Stimulated activated CD8-positive, alpha-beta memory T cell treated with anti-CD3 and anti-CD28 coated beads, Interleukin-7, amount 100 ng/mL, for 1 hour (primary cell): Measurements from ENCODE around the gene AKT1.
"Not testable (repeated sequence)": the region's sequence is repeated elsewhere in the genome, so short reads cannot be mapped to it uniquely, and the experiment has no call there.

ENCODE experiments used
- DNase-seq, 2 donors: peaks; one replicate each; pipeline ENCODE4 v3.0.0-alpha.2; 2020; ENCODE audit warnings: low read depth in 2 of 2

The AKT1 gene

DNA sequence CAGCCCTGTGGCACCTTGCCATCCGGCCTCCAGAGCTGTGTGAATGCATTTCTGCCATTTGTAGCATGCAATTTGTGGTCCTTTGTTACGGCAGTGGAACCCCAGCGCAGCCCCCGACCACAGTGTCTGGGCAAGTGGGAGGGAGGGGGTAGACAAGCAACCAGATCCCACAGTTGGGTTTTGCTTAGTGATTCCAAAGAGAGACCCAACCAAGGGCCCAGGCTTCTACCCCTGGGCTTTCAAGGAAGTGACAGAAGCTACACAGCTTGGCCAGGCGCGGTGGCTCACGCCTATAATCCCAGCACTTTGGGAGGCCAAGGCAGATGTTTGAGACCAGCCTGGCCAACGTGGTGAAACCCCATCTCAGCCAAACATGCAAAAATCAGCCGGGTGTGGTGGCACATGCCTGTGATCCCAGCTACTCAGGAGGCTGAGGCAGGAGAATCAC, 23.2 kb upstream of the AKT1 start:
- no peak for DNase-seq

DNA sequence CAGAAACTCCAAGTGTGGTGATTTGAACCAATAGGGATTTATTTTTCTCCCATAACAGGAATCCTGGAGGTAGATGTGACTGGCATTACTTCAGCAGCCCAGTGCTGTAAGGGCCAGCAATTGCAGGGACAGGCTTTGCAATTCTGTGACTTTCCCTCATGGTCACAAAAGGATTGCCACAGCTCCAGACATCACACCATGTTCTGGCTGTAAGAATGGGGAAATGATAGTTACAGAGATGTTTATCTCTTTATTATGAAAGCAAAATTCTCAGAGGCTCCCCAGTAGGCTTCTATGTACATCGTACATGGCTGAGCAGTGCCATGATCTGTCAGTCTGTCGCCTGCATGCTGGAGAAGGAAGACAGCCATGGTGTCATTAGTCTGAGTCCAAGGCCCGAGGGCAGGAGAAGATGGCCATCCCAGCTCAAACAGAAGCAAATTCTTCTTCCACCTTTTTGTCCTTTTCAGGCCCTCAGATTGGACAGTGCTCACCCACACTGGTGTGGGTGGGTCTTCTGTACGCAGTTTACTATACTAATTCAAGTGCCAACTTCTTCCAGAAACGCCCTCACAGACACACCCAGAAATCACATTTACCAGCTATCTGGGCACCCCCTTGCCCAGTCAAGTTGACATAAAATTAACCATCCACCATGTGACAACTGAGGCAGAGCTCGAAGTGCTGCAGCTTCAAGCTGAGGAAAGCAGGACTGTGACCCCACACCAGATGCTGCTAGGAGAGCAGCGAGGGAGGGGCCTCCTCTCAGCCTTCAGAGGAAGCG, 22.6 kb upstream of the AKT1 start:
- DNase-seq: no peak

DNA sequence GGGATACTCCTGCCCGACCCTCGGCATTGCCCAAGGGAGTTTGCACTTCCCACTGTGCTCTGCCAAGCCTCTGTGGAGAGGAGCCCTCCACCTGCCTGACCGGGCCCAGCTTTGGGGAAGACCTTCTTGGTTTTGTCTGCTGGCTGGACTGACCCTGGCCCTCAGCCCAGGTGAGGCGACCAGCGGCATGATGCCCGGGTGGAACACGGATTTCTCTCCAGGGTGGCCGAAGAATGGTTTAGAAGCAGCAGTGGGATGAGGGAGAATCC, 21.0 kb upstream of the AKT1 start:
- DNase-seq: no peak

DNA sequence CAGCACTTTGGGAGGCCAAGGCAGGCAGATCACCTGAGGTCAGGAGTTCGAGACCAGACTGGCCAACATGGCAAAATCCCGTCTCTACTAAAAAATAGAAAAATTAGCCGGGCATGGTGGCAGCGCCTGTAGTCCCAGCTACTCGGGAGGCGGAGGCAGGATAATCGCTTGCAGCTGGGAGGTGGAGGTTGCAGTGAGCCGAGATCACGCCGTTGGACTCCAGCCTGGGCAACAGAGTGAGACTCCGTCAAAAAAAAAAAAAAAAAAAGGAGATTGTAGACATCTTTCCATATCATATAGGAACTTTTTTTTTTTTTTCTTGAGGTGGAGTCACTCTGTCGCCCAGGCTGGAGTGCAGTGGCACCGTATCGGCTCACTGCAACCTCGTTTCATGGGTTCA, 19.2 kb upstream of the AKT1 start:
- not testable (repeated sequence) for DNase-seq

DNA sequence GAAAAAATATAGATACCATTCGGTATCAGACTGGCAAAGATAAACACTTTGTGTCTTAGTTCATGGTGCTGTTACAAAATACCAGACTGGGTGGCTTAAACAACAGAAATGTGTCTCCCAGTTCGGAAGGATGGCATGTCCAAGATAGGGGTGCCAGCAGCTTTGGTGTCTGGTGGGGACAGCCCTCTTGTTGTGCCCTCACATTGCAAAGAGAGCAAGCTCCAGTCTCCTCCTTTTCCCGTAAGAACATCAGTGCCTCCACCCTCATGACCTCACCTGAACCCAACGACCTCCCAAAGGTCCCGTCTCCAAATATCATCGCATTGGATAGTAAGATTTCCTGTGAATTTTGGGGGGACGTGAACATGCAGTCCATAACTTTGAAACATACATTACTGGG, 17.7 kb upstream of the AKT1 start:
- DNase-seq: no peak

DNA sequence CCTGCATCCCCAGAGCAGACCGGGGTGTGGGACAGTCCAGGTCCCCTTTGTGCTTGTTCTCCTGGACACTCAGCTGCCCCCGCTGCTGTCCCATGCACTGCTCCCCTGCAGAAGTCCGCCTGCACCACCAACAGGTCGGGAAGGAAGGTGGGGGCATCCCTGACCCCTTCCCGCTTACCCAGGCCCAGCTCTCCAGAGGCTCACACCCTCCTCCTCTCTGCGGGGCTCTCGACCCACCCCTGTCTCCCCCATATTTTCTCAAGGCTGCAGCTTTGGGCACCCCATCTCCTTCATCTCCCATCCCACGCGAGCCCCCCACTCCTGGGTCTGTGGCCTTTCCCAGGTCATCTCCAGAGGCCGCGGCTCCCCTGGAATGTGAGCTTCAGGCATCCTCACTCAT, 14.8 kb upstream of the AKT1 start:
- DNase-seq: no peak

DNA sequence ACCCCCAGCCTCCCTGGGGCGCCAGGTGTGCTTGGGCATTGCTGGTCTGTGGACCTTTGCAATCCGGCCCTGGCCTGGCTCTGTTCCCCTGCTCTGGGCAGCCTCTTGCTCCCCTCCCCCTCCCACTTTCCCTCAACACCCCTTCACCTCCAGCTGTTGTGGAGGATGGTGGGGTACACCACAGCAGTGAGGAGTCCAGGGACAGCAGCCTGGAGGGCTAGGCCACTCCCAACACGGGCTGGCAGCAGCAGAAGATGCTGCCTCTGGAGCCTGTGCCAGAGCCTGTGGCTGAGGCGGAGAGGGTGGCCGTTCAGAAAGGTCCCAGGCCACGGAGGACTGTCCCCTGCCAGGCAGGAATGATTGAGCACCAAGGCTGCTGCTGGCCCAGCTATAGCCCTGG, 12.9 kb upstream of the AKT1 start:
- DNase-seq: no peak

DNA sequence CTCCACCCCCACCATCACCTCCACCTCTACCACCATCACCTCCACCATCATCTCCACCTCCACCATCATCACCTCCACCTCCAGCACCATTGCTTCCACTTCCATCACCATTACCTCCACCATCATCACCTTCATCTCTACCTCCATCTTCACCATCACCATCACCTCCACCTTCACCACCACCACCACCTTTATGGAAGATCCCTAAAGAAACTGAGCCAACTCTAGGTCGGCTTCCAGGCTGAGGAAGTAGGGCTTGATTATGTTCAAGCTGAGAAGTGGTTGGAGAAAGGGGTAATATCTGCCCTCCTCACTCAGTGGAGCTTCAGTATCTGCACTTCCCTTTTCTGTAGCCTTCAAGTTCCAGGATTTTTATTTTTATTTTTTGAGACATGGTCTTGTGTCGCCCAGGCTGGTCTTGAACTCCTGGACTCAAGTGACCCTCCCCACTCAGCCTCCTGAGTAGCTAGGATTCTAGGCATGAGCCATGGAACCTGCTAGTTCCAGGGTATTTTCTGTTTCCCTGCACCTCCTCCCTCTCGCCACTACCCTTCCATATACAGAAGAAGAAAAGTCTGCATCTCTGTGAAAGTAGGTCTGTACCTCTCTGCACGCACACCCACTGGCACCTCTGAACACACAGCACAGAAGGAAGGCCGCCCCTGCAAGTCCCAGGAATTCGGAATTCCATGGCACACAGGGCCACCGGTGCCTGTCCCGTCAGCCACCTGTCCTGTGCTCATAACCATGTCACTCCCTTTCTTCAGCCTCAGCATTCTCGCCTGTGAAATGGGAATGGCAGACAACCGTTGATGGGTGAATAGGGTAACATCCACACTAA, 11.3 kb upstream of the AKT1 start:
- no peak for DNase-seq

DNA sequence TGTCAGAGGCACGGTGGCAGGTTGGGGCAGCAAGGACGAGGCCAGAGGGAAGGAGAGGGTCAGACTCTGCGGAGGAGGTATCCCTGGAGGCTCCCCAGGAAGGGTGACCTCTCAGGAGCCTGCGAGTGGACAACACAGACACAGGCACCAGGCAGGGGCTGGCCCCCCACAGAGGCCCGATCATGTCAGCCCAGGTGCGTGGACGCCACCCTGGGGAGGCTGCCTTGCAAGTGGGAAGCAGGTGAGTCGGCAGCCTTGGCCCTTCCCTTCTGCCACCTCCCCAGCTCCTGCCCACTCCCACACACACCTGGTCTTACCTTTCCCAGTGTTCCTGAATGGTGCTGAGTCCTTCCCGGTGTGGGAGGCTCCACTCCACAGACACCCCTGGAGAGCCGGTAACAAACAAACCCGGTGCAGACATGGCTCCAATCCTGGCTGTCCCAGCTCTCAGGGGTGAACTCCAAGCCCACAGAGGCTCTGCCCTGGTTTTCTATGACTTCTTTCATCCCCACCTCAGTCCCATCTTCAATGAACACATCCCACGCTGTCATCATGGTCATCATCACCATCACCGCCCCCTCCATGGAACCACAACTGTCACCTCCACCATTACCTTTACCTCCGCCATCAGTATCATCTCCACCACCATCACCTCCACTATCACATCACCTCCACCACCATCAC, 10.5 kb upstream of the AKT1 start:
- DNase-seq: no peak

DNA sequence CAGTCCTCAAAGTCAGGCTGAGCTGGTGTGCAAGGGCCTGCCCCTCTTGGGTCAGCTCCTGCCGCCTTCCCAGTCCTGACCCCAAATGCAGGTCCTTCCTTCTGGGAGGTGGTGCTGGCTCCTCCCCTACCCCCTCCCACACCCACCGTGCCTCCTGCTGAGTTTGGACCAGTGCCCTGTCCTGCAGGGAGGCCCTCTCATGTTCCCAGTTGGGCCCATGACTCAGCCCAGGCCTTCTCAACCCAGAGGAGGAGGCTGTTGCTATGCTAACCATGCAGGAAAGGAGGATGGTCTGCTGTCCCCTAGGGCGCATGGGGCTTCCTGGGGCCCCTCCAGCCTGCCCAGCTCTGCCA, 9.8 kb upstream of the AKT1 start:
- DNase-seq: no peak

DNA sequence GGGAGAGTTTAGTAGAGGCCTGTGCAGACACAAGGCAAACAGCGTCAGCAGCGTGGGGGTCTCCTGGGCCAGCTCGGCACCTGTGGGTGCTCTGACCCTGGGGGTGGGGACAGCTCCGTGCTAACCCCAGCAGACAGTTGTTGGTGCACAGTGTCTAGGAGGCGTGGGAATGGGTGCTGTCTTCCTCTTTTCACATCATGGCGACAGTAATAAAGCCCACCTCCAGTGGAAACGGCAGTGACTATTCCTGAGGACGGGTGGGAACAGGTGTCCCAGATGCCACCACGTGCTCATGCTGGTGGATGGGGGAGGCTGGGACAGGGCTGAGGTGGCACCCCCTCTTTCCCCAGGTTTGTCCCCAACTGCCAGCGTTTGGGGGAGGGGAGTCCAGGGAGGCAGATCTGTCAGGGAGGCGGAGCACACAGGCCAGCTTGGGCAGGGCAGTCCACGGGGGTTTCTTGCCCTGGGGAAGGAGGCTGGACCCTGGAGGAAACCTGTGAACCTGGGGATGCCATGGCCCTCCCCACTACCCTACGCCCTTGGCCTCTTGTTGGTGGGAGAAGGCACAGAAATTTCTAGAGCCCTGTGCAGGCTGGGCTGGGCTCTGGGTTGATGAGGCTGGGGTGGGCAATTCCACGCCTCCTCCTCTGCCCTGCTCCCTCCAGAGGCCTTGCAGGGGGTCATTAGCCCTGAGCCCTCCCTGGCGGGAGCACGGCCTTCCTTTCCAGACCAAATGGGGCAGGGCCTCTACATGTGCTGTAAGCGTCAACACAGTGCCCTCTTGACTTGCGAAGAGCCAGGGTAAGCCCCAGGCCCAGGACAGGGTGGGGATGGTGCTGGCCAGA, 9.2 kb upstream of the AKT1 start:
- no peak for DNase-seq

DNA sequence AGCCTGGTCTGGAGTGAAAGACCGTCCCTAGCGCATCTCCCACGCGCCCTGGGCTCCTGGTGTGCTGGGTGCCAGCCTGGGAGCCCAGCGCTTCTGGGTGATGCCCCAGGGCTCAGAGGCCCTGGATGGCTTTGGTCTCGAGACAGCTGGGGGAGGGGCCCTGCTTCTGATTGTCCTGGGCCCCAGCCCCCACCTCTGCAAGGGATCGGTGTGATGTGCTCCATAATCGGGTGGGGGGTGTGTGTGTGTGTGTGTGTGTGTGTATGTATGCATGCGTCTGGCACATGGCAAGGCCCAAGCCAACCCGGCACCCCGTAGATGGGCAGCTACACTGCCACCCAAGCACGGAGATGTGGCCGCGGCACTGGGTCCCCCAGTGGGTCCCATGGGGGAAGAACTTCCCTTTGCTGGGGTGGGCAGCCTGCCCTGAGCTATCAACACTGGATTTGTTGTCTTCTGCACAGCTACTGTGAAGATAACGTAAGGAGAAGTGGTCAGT, 8.4 kb upstream of the AKT1 start:
- DNase-seq: no peak

DNA sequence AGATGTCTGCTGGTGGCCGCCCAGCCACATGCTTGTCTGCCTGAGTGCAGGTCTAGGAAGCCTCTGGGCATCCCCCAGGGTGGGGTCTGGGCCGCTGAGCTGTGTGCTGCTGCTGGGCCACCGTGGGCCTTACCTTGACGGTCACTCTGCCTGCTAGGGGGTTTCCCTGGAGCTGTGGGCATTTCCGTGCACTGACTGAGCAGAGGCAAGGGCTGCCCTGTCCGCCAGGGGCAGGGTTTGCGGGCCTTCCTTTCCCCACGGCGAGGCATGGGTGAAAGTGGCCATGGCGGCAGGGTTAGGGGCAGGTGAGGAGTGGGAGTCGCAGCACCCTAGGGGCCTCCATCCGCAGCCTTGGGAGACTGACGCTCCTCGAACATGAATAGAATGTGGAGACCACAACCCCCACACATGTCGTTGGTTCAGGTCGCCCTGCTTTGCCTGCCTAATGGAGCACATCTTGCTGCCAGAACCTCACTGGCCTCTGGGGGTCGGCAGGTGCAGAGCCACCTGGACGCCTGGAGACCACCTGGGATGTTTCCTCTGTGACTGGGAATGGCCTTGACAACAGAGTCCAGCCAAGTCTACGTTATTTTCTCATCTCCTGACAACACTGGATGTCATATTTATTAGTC, 7.8 kb upstream of the AKT1 start:
- no peak for DNase-seq

DNA sequence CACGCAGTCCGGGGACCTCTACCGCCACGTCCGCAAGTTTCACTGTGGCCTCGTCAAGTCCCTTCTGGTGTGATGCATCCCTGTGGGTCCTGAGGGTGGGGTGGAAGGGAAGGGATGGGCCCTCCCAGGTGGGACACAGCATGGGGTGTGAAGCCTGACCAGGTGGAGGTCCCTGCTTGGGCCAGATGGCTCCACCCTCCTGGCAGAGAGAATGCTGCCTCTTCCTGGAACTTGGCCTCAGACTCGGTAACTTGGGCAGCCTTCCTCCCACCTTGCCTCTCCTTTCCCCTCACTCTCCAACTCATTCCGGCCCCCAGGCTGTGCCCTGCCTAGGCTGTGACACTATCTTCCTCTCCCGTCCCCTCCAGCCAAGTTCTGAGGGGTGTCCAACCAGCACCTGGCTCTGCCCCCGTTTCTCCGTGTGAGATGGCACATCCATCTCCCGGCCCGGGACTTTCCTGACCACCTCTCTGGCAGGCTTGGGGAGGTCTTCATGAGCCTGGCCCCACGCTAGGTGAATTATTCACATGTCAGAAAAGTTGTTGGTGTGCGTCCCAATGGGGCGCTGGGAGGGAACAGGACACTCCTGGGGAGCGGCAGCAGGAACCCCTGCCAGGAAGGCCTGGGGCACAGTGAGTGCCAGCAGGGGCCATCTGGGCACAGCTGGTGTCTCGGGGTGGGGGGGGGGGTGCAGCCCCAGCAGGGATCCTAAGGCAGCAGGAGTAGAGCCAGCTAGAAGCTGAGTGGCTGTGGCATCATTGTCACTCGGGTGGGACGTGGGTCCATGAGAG, 7.0 kb upstream of the AKT1 start:
- DNase-seq: no peak

DNA sequence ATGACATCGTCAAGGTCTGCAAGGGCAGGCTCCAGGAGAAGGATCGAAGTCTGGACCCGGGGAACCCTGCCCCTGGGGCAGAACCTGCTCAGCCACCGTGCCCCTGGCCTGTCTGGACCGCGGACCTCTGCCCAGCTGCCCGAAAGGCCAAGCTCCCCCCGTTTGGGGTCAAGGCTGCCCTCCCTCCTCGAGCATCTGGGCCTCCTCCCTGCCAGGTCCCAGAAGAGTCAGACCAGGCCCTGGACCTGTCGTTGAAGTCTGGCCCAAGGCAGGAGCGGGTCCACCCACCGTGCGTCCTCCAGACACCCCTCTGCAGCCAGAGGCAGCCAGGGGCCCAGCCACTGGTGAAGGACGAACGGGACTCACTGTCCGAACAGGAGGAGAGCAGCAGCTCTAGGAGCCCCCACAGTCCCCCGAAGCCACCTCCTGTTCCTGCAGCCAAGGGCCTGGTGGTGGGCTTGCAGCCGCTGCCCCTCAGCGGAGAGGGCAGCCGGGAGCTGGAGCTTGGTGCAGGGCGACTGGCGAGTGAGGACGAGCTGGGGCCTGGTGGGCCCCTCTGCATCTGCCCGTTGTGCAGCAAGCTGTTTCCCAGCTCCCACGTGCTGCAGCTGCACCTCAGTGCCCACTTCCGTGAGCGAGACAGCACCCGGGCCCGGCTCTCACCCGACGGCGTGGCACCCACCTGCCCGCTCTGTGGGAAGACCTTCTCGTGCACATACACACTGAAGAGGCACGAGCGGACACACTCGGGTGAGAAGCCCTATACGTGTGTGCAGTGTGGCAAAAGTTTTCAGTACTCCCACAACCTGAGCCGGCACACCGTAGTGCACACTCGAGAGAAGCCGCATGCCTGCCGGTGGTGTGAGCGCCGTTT, 6.2 kb upstream of the AKT1 start:
- DNase-seq: no peak

DNA sequence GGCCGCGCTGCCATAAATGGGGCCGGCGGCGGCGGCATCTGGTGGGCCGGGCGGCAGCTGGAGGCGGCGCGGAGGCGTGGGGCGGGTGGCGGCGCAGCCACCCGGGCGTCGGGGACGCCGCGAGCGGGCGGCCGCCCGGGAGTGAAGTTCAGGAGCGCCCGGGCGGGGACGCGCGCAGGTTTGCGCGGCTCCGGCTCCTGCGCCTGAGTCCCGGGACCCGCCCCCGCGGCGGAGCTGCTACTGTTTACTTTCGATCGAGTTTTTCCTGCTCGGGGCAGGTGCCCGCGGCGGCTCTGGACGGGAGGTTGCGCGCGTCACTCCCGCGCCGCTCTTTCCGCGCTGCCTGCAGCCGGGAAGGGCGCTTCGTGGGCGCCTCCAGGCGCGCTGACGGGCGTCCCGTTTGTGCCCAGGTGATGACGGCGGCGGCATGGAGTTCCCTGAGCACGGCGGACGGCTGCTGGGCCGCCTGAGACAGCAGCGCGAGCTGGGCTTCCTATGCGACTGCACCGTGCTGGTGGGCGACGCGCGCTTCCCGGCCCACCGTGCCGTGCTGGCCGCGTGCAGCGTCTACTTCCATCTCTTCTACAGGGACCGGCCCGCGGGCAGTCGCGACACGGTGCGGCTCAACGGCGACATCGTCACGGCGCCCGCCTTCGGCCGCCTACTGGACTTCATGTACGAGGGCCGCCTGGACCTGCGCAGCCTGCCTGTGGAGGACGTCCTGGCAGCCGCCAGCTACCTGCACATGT, 5.4 kb upstream of the AKT1 start, which contains the start of gene ZBTB42:
Gene ZBTB42, plus strand, starts transcription at position 331 of the 749 bp plus-strand sequence. Its CDS starts 97 bp downstream, at position 428.
- peak; percentile 34 to 50 for DNase-seq

DNA sequence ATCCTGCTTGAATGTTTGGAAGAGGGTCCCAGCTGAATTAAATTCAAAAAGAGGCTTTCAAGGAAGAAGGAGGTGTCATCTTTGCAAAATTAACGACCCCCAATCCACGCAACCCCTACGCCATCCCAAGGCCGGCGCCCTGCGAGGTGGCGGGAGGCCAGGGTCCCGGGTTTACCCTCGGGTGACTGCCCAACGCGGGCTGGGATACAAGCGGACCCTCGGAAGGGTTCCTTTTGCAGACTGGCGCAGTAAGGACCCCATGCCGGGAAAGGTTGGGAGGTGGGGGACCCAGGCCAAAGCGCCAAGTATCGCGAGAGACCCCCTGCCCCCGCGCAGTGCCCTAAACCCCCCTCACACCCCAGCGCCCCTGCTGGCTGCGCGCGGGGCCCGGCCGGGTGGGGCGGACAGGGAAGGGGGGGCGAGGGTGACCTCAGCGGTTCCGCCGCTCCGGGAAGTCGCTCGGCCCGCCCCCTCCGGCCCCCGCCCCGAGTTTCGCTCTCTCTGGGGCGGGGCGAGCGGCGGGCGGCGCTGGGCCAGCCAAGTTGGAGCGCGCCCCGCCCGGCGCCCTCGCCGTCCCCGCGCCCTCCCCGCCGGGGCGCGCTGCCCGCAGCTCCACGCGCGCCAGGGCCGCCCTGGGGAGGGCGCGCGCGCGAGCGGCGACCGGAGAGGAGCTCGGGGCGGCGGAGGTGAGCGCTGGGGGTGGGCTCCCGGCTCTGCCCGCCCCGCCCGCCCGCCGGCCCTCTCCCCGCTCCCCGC, 4.6 kb upstream of the AKT1 start:
- peak; percentile 59 to 74 for DNase-seq
